AG10803 (cell line): ENCODE data around the gene THSD7A.

Source experiments
- DNase-seq: peaks from one replicate; pipeline ENCODE4 v3.0.0; 2010; ENCODE audit warnings: low read depth
- H3K4me3 ChIP-seq: 2 replicates; pipeline ENCODE4 v1.5.1; 2011; ENCODE audit warnings: mild to moderate bottlenecking, low read length, control low read depth
- TF ChIP-seq, protein P1 (sequence below): conservative IDR thresholded peaks from 2 replicates; pipeline ENCODE4 v1.5.1; 2011; ENCODE audit warnings: mild to moderate bottlenecking, low read length, control low read depth, inconsistent platforms

Gene THSD7A

DNA sequence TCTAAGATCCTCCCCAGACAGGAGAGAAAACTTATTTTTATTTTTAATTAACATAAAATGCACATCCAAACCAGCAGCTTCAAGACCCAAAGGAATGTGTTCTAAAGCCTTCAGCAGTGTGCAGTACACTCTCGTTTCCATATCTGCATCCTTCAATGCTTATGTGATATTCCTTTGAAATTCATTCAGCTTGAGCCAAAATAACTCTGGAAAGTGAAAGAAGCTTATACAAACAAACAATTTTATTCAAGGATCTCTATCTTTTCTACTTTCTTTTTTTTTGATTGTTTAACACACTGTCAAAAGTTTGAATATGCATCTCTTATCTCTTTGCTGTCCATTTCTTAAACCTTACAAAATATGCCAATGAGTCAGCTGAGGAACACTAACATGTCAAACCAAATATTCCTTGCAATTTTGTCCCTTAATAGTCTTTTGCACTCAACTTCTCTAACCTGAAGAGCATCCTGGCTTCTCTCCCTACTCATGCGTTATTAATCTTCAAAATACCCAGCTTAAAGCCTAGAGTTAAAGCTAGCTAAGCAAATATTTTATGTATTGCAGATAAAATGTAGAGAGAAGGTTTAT, 124.3 kb downstream of the THSD7A start:
- DNase-seq = no peak
- TF ChIP-seq, protein P1, sequence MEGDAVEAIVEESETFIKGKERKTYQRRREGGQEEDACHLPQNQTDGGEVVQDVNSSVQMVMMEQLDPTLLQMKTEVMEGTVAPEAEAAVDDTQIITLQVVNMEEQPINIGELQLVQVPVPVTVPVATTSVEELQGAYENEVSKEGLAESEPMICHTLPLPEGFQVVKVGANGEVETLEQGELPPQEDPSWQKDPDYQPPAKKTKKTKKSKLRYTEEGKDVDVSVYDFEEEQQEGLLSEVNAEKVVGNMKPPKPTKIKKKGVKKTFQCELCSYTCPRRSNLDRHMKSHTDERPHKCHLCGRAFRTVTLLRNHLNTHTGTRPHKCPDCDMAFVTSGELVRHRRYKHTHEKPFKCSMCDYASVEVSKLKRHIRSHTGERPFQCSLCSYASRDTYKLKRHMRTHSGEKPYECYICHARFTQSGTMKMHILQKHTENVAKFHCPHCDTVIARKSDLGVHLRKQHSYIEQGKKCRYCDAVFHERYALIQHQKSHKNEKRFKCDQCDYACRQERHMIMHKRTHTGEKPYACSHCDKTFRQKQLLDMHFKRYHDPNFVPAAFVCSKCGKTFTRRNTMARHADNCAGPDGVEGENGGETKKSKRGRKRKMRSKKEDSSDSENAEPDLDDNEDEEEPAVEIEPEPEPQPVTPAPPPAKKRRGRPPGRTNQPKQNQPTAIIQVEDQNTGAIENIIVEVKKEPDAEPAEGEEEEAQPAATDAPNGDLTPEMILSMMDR = no peak
- H3K4me3 ChIP-seq = no peak overlapping the region

DNA sequence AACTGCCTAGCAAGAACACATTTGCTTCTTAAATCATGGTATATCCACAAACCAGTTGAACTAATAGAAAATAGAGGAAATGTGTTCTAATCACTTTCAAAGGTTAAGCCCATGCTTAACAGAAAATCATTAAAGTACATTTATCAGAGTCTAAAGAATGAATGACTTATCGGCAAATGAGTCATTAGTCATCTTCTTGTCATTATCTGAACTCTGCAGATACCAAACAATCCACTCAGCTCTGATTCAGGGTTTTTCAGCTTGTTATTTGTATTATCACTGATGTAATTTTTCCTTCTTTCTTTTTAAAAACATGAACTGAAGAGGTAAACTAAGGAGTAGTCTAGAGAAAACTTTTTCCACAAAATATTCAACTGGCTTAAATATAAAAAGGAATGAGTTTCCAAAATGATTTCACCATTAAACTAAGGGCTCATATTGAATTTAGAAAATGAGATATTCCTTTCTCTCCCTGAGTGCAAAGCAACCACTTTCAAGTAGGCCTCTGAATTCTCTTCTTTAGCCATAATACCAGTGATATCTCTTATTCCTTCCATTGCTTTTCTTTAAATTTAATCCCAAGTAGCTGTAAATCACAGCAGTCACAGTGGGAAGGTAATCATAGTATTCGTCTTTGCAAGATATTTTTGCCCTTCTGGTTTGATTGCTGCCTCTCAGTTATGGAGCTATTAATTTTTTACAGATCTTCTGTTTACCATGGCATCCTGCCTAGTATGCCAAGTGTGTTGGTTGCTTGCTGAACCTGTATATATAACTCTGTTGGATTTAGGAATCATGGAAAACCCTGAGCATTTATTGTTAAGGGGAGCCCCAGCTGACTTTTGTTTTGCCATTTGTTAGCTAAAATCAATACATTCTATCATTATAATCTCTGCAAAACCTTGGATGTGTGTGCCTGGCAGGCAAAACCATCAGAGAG, 125.1 kb downstream of the THSD7A start:
- H3K4me3 ChIP-seq = no peak overlapping the region
- TF ChIP-seq, protein P1 = no peak
- DNase-seq = no peak

DNA sequence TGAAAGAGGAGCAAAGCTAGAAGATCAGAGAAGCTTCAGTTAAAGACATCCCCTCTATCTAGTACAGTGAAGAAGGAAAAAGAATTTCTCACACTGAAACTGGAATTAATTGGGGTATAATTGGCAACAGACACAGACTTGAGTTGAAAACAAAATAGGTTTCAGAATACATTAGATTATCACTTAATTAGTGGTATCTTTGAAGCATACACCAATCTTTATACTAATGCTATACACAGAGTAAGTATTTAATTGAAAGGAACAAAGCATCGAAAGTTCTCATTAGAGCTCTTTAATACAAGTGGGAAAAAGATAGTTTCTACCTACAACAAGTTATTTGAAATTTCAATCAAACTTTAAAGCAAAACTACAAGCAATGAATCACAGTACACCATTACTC, 128.2 kb downstream of the THSD7A start:
- no peak for DNase-seq
- TF ChIP-seq, protein P1 = no peak
- no peak overlapping the region for H3K4me3 ChIP-seq

DNA sequence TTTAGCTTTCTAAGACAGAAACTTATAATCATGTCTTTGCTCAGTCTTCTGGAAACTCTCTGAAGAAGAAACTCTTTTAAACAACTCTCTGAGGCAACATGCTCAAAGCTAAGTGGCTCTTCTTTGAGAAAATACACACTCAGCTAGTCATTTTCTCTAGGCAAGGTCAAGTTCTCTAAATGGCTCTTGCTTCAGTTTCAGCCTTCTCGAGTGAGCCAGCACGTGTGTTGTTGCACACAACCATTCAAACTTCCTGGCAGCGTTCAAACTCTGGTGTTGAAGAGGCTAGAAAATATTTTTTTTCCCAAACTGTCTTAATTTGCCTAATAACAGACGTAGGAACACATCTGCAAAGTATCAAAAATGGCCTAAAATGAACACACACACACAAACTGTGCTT, 129.1 kb downstream of the THSD7A start:
- DNase-seq = no peak
- TF ChIP-seq, protein P1 = no peak
- H3K4me3 ChIP-seq = no peak overlapping the region

DNA sequence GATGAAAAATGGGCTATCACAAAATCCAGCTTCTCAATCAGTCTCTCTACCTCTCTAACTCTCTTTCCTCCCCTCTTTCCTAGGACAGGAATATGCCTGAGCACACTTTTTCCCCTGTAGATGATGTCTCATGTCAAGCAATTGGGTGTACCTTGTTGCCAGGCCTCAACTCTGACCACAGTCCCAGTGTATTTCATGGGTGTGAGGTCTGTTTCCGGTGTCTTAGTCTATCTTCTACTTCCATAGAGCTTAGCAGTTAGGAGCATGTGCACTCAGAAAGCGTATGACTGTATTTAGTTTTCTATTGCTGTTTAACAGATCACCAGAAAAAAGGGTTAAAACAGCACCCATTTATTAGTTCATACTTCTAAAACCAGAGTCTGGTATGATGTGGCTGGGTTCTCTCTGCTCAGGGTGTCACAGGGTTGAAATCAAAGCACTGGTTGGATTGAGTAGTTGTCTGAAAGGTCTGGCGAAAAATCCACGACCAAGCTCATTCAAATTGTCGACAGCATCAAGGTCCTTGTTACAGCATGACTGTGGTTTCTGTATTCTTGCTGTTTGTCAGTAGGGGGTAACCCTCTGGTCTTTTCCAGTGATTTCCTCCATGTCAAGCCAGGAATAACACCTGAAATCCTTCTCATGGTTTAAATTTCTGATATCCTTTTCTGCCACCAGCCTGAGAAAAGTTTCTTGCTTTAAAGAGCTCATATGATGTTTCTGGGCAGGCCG, 130.0 kb downstream of the THSD7A start:
- TF ChIP-seq, protein P1 = no peak
- DNase-seq = no peak
- no peak overlapping the region for H3K4me3 ChIP-seq

DNA sequence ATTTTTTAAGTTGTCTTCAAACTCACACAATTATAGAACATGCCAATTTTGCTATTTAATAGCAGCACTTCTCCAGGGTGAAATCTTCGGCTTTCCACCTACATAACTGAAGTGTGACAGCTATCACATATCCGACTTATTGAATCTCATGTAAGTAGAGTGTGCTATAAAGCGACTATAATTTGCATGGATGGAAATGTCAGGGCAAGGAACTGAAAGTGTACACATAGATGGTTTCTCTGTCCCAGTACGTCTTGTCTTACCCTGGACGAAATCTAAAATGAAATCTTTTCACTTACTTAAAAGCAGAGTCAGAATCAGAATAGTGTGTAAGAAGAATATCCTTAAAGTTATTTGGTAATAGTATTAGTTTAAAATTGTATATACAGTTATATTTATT, 132.3 kb downstream of the THSD7A start:
- H3K4me3 ChIP-seq = no peak overlapping the region
- DNase-seq = no peak
- TF ChIP-seq, protein P1 = no peak
